GM18868 (cell line): ENCODE data around the gene BCAS1.

Experiments used
- ATAC-seq: cut with Tn5 transposase; IDR thresholded peaks from one replicate; pipeline ENCODE4 v1.9.1; 2021; ENCODE audit warnings: mild to moderate bottlenecking, moderate library complexity; ENCODE audit not compliant: unreplicated experiment

Gene BCAS1

GRCh38 chr20:53964501-53965253, 105.7 kb downstream of the BCAS1 start:
- ATAC-seq = no peak

DNA sequence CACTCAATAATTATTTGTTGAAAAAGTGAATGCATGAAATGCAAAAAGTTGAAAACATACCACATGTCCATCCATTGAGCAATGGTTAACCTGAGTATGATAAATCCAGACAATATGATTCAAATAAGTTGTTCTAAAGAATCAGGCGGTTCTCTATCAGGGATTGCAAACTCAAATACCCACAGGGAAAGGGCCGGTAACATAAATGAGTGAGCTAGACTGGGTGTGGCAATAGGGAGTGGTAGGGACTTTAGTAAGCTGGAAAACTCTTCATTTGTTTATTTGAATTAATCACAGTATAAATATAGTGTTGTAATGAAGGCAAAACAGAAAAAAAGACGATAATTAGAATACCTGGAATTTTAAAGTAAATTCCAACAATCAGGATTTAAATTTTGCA, 106.3 kb downstream of the BCAS1 start:
- ATAC-seq = no peak

- ATAC-seq = no peak
These were observed 106.8 kb downstream of the BCAS1 start for GRCh38 chr20:53963635-53964034.

GRCh38 chr20:53962388-53962787, 108.0 kb downstream of the BCAS1 start:
- no peak for ATAC-seq

DNA sequence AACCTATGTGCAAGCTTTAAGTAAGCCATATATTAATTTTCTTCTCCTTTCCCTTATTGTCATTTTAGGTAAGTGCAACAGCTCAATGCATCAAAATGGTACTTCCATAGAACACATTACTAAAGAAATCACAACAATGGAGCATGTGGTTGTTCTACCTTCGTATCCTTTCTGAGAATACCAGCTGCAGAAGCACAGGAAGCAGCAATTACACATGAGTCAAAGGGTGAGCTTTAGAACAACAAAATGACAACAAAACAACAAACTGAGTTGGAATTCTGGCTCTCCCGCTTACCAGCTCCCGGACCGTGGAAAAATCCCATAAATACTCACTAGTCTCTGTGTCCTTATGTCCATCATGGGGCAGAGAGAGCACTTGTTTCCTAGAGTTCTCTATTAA, 108.9 kb downstream of the BCAS1 start:
- ATAC-seq = no peak

DNA sequence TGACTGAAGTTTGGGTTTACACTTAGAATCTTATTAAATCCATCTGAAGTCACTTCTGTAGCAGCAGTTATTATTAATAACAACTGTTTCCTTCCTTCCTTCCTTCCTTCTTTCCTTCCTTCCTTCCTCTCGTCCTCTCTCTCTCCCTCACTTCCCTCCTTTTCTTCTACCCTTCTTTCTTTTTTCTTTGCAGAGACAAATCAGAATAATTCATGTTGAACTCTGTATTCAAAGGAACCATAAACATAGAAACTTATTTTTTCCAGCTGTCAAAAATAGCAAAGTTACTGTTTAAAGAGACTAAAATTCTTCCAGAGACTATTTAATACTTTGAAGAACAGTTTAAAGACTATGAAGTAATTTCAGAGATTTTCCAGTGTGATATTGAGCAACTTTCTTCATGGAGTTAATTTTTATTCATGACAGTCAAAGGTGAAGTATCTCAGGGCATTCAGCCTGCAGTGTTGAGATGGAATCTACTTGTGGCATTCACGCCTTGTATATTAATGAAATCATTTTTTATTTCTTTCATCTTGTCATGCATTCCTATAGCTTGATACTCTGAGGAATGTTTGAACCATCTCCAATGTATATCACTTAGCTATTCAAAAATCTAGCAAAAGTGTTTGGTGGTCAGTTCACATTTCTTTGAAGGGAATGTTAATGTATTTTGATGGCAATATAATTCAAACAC, 109.7 kb downstream of the BCAS1 start:
- no peak for ATAC-seq

DNA sequence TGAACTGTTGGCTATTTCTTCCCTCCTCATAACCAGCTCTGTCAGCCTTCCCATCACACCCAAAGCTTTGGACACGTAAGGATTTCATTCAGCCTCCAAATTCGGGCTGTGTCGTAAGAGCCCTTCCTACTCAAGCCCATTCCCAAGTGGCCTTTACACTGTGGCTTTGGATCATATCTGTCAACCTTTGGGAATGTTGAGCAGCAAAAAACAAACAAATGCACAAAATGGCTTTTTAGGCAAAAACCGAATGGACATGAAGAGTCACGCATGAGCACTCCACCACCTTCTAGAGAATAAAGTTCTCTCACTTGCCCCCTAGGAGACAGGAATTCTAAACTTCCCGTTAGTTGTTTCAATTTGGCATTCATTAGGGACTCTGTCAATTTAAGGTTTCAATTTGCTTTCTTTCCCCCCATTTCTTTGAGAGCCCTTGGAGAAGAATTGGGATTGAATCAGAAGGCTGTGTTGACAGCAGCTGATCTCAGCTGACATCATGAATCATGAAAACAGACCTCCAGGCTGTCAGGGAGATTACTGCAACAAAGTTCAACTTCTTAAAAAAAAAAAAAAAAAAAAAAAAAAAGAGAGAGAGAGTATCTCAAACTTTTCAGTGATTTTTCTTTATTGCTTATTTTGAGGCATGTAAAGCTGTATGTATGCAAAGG, 110.3 kb downstream of the BCAS1 start:
- ATAC-seq = no peak

GRCh38 chr20:53958260-53958659, 112.1 kb downstream of the BCAS1 start:
- no peak for ATAC-seq

DNA sequence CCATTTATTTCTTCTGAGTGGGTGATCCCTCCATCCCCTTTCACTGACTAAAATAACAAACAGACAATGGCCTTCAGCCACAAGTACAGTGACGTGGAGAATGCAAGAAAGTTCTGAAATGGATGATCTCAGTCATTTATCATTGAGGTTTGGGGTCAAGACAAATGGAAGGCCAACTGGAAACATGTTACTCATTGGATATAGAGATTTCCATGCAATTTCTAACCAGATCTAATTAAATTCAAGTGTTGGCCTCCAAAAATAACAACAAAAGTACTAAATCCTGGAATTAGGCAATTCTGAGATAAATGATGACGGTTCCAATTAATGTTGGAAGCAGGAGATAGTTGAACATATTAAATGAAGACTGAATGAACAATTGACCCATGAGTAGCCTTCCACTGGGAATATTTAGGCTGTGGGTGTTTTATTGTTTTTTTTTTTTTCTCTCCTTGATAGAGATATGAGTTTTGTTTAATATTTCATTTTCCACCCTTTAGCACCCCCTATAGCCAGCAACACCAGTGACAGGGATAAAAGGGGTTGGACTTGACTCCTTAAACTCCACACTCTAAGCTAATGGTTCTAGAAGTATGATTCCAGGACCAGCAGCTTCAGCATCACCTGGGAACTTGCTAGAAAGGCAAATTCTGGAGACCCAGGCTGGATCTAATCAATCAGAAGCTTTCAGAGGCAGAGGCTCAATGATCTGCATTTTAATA, 112.8 kb downstream of the BCAS1 start:
- no peak for ATAC-seq

GRCh38 chr20:53956013-53956715, 114.2 kb downstream of the BCAS1 start:
- ATAC-seq = no peak

GRCh38 chr20:53954723-53955658, 115.4 kb downstream of the BCAS1 start:
- no peak for ATAC-seq

DNA sequence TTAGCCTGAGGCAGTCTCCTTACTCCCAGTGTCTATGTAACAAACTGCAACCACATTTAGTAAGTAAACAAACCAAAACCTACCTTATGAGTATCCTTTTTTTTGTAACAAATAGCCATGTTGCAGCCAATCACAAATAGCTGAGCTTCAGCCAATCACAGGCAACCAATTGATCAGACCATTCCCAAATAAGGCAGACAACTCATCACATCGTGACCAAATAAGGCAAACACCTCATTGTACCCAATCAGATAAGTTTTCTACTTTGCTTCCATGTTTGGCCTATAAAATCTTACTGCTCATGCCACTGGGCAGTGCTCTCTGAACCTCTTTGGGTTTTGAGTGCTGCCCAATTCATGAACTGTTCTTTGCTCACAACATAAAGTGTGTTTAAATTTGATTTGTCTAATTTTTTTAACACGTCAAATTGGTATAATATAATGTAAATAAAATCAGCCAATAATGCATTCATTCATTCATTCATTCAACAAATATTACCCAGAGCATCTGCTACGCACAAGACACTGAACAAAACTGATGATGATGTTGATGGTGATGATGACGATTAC, 117.8 kb downstream of the BCAS1 start:
- ATAC-seq = no peak

GRCh38 chr20:53950578-53950977, 119.8 kb downstream of the BCAS1 start:
- no peak for ATAC-seq

DNA sequence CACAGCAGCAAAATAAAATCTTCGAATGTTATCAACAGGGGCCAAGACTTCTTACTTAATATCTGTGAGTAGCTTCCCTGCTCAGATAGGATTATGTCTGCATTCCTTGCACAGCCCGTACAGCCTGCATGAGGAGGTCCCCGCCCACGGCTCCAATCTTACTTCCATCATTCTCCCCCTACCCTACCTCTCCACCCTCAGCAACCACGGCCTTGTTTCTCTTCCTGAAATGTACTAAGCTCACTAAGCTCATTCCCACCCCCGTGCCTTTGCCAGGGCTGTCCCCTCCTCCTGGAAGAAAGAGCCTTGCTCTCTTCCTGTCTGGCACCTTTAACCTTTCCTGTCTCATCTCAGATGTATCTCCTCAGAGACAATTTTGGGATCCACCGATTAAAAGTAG, 120.4 kb downstream of the BCAS1 start:
- ATAC-seq = no peak

- peak; percentile 90 for ATAC-seq
These were observed 121.0 kb downstream of the BCAS1 start for GRCh38 chr20:53949319-53949839.

DNA sequence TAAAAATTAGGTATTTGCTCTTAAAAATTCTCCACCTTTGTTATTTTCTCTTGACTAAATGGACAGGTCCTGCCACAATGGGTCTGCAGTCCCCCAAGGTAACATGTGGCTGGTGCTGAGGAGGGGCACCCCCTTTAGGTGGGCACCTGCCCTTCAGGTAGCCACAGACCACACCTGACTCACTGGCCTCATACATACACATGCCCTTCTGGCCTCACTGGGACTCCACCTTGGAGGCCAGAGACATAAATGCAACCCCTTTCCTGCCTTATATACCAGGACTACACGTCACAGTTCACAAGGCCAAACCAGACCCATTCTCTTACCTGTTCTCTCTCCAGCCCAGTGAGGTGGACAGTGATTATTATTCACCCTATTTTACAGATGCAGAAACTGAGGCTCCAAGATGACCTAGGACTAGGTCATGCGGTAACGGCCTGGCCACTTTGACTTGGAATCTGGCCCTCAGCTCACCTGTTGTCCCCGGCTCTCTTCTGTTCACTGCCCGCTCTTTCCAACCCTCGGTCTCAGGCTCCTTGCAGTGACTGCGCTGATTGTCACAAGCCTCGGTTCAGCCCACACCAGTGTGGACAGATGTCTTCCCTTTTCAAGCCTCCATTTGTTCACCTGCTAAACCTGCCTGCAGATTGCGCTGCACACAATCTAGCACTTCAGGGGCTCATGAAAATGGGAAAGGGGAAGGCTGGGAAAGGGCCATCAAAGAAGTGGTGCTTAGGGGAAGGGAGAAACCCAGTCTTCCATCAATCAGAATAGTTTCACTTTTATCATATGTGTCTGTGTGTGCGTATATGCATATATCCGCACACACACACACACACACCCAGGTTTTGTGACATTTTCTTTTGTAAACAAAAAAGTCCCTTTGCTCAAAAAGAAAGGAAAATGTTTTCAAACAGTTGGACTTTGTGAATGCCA, 121.7 kb downstream of the BCAS1 start:
- peak; percentile 39 for ATAC-seq

- ATAC-seq = no peak
These were observed 122.7 kb downstream of the BCAS1 start for GRCh38 chr20:53947501-53948195.
